Measurements from ENCODE around the gene CACNB4. TPM values are rescaled to one million over a fixed set of nuclear protein-coding genes. Genes with fewer than 3 reads are reported as not detected.

The CACNB4 gene
- total RNA-seq, 1 donor from 2014 or later, result 4.9 TPM

- TF ChIP-seq CTCF (IDR thresholded peaks at IDR 0.05) (no peak), POLR2A (IDR thresholded peaks at IDR 0.05) (no peak), POLR2AphosphoS5 (IDR thresholded peaks at IDR 0.05; ENCODE audit: insufficient read depth in 1 of 2, low read depth in 1 of 2) (no peak)
- no peaks in the 10 kb centered on the region for H3K9me3 ChIP-seq
- no peaks in the 10 kb centered on the region for H3K4me1 ChIP-seq
- H3K4me3 ChIP-seq, result no peak overlapping the region
- DNase-seq (ENCODE audit: extremely low spot score in 2 of 2), result no peak
- no peak overlapping the region for H3K27ac ChIP-seq
- no peaks in the 10 kb centered on the region for H3K27me3 ChIP-seq
- intact Hi-C loops (cut with DNase I), result no loop called here
- H3K36me3 ChIP-seq, result no peaks in the 10 kb centered on the region
Observed at GRCh38 chr2:152089238-152089637, 9.6 kb downstream of the CACNB4 start.

DNA sequence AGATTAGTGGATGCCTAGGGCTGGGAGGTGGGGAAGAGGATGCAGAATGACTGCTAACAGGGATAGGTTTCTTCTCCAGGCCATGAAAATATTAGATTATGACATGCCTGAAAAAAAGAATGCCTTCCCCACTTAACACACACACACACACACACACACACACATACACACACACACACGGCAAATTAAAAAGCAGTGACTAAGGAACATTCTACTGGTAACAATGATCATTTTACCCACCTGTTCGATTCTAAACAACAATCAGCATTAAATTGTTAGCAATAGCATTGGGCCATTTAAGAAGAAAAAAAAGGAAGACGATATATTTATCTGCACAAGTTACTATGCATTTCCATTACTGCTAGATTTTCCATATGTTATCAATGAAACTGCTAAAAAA, 10.8 kb downstream of the CACNB4 start:
- no peak for TF ChIP-seq CTCF (IDR thresholded peaks at IDR 0.05)
- H3K4me3 ChIP-seq, result no peak overlapping the region
- no peaks in the 10 kb centered on the region for H3K27me3 ChIP-seq
- intact Hi-C loops (cut with DNase I), result no loop called here
- no peaks in the 10 kb centered on the region for H3K9me3 ChIP-seq
- no peaks in the 10 kb centered on the region for H3K4me1 ChIP-seq
- no peaks in the 10 kb centered on the region for H3K36me3 ChIP-seq
- no peak overlapping the region for H3K27ac ChIP-seq
- DNase-seq (ENCODE audit: extremely low spot score in 2 of 2), result no peak

DNA sequence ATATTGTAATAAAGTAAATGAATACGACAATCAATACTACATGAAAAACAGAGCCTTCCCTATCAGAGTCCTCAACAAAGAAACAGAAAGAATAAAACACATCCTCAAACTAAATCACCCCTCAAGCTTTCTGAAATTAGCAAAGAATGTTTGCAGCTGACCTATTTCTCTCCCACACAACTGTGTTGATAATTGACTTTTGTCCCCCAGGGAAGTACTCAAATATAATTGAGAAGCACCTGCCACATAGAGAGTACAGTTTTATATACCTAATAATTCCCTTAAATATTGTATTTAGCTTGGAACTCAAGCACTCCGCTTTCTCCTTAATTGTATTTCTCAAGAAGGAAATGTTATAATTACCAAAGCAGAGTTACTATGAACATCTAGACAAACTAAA, 12.6 kb downstream of the CACNB4 start:
- DNase-seq (ENCODE audit: extremely low spot score in 2 of 2), result no peak
- no peak overlapping the region for H3K4me3 ChIP-seq
- no peaks in the 10 kb centered on the region for H3K9me3 ChIP-seq
- no peak overlapping the region for H3K27ac ChIP-seq
- no peaks in the 10 kb centered on the region for H3K27me3 ChIP-seq
- TF ChIP-seq POLR2A (IDR thresholded peaks at IDR 0.05), result no peak
- H3K4me1 ChIP-seq, result no peaks in the 10 kb centered on the region
- no peaks in the 10 kb centered on the region for H3K36me3 ChIP-seq
- intact Hi-C loops (cut with DNase I), result no loop called here

DNA sequence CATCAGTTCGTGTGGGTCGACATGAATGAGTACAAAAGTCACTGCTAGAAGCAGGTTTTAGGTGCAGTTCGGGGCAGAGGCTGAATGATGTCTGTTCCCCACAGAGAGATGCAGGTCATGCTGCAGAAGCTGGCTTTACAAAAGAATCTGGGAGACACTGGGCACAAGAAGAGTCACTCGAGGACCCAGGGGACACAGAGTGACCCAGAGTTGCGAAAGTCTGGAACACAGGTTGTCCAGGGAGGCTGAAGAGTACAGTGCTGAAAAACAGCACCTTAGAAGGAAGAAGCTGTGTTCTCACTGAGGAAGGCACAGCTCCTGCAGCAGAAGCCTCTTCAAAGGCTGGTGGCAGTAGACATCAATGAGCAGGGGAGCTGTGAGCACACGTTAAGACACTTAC, 14.8 kb downstream of the CACNB4 start:
- Histone ChIP-seq H3K4me3 (no peak overlapping the region), H3K36me3 (no peaks in the 10 kb centered on the region)
- no peak for DNase-seq (ENCODE audit: extremely low spot score in 2 of 2)

DNA sequence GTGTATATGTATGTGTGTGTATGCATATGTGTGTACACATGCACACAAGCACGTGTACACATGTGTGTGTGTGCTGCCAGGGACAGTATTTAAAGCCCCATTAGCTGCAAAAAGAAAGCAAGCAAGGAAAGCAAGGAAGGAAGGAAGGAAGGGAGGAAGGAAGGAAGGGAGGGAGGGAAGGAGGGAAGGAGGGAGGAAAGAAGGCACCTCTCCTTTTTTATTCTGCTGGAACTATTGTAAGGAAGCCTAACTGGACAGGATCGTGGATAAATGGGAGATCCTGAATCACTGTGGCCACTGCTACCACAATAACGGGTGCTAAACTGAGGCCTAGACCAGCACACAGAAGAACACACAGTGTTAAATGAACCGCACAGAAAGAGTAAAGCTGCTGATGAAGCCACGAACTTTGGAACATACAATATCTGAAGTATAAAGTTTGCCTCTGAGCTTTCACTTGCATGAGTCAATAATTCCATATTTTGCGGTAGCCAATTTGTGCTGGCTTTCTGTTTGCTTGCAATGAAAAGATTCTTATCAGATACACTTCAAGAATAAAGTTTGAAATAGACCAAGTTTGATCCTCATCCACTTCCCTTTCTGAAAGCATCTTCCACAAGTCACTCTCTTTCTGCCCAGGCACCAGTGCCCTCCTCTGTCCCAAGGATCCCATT, 15.5 kb downstream of the CACNB4 start:
- H3K4me3 ChIP-seq, result no peak overlapping the region
- TF ChIP-seq POLR2A (IDR thresholded peaks at IDR 0.05) (no peak), POLR2AphosphoS5 (IDR thresholded peaks at IDR 0.05; ENCODE audit: insufficient read depth in 1 of 2, low read depth in 1 of 2) (no peak), CTCF (IDR thresholded peaks at IDR 0.05) (no peak)
- H3K4me1 ChIP-seq, result no peaks in the 10 kb centered on the region
- H3K27me3 ChIP-seq, result no peaks in the 10 kb centered on the region
- H3K9me3 ChIP-seq, result no peaks in the 10 kb centered on the region
- DNase-seq (ENCODE audit: extremely low spot score in 2 of 2), result no peak
- no peaks in the 10 kb centered on the region for H3K36me3 ChIP-seq
- no peak overlapping the region for H3K27ac ChIP-seq
- intact Hi-C loops (cut with DNase I), result no loop called here

More for the DNA sequence above, 14.8 kb downstream of the CACNB4 start:
- H3K4me1 ChIP-seq, result no peaks in the 10 kb centered on the region
- intact Hi-C loops (cut with DNase I), result no loop called here
- no peak for TF ChIP-seq POLR2A (IDR thresholded peaks at IDR 0.05)
- TF ChIP-seq CTCF (IDR thresholded peaks at IDR 0.05), result no peak
- TF ChIP-seq POLR2AphosphoS5 (IDR thresholded peaks at IDR 0.05; ENCODE audit: insufficient read depth in 1 of 2, low read depth in 1 of 2), result no peak
- H3K9me3 ChIP-seq, result no peaks in the 10 kb centered on the region
- H3K27me3 ChIP-seq, result no peaks in the 10 kb centered on the region
- no peak overlapping the region for H3K27ac ChIP-seq
